H9 (cell line): ENCODE data around the gene PRTFDC1. TPM values are rescaled to one million over a fixed set of nuclear protein-coding genes. Genes with fewer than 3 reads are reported as not detected.

Experiments used
- DNase-seq: peaks from one replicate; pipeline ENCODE4 v3.0.0-alpha.2; 2017
- H2AFZ ChIP-seq: one replicate; pipeline ENCODE4 v1.6.1; 2013; ENCODE audit warnings: mild to moderate bottlenecking, low read length, control low read depth, moderate library complexity
- H2AK5ac ChIP-seq: 2 replicates; pipeline ENCODE4 v1.6.1; 2013; ENCODE audit warnings: low read length, control low read depth, mixed read lengths; ENCODE audit not compliant: insufficient read length
- H2BK120ac ChIP-seq: one replicate; pipeline ENCODE4 v1.6.1; 2013; ENCODE audit warnings: low read depth, mild to moderate bottlenecking, low read length, control low read depth, inconsistent platforms; ENCODE audit not compliant: poor library complexity, severe bottlenecking
- H2BK12ac ChIP-seq: 2 replicates; pipeline ENCODE4 v1.6.1; 2013; ENCODE audit warnings: low read length, control low read depth, mixed read lengths, low read depth; ENCODE audit not compliant: insufficient read length
- H2BK15ac ChIP-seq: 2 replicates; pipeline ENCODE4 v1.6.1; 2013; ENCODE audit warnings: low read depth, low read length, control low read depth
- H2BK20ac ChIP-seq: one replicate; pipeline ENCODE4 v1.6.1; 2013; ENCODE audit warnings: low read depth, mild to moderate bottlenecking, low read length, control low read depth, inconsistent platforms; ENCODE audit not compliant: poor library complexity, severe bottlenecking
- H2BK5ac ChIP-seq: 2 replicates; pipeline ENCODE4 v1.6.1; 2013; ENCODE audit warnings: low read length, control low read depth, mixed read lengths; ENCODE audit not compliant: insufficient read length
- H3K14ac ChIP-seq: 2 replicates; pipeline ENCODE4 v1.6.1; 2013; ENCODE audit warnings: low read length, control low read depth; ENCODE audit not compliant: insufficient read depth
- H3K18ac ChIP-seq: 2 replicates; pipeline ENCODE4 v1.6.1; 2013; ENCODE audit warnings: low read depth, mild to moderate bottlenecking, mixed read lengths, low read length, control low read depth; ENCODE audit not compliant: insufficient read length
- H3K23ac ChIP-seq: 2 replicates; pipeline ENCODE4 v1.6.1; 2013; ENCODE audit warnings: low read length, control low read depth, mixed read lengths, low read depth; ENCODE audit not compliant: insufficient read length
- H3K23me2 ChIP-seq: 2 replicates; pipeline ENCODE4 v1.6.1; 2013; ENCODE audit warnings: low read depth, mild to moderate bottlenecking, mixed read lengths, low read length, control low read depth; ENCODE audit not compliant: insufficient read length, poor library complexity, severe bottlenecking
- H3K27ac ChIP-seq: 2 replicates; pipeline ENCODE4 v1.5.1; 2013; ENCODE audit warnings: low read length, control low read depth, mixed read lengths, low read depth; ENCODE audit not compliant: insufficient read length
- H3K27me3 ChIP-seq: 2 replicates; pipeline ENCODE4 v1.6.1; 2013; ENCODE audit warnings: low read length, control low read depth, inconsistent platforms; ENCODE audit not compliant: insufficient read depth
- H3K4ac ChIP-seq: 2 replicates; pipeline ENCODE4 v1.6.1; 2013; ENCODE audit warnings: low read depth, mild to moderate bottlenecking, control low read depth, inconsistent platforms, low read length, moderate library complexity
- H3K4me1 ChIP-seq: 2 replicates; pipeline ENCODE4 v1.6.1; 2013; ENCODE audit warnings: low read length, control low read depth, inconsistent platforms; ENCODE audit not compliant: insufficient read depth
- H3K4me2 ChIP-seq: 2 replicates; pipeline ENCODE4 v1.6.1; 2013; ENCODE audit warnings: low read length, control low read depth, mixed read lengths; ENCODE audit not compliant: insufficient read length, insufficient read depth
- H3K56ac ChIP-seq: 2 replicates; pipeline ENCODE4 v1.6.1; 2013; ENCODE audit warnings: low read depth, mild to moderate bottlenecking, mixed read lengths, low read length, control low read depth; ENCODE audit not compliant: insufficient read length
- H3K79me1 ChIP-seq: 2 replicates; pipeline ENCODE4 v1.6.1; 2013; ENCODE audit warnings: low read depth, mild to moderate bottlenecking, moderate library complexity, low read length, control low read depth, inconsistent platforms; ENCODE audit not compliant: insufficient read depth, poor library complexity, severe bottlenecking
- H3K79me2 ChIP-seq: 2 replicates; pipeline ENCODE4 v1.6.1; 2013; ENCODE audit warnings: low read length, control low read depth, inconsistent platforms; ENCODE audit not compliant: insufficient read depth
- H3K9ac ChIP-seq: 2 replicates; pipeline ENCODE4 v1.6.1; 2013; ENCODE audit warnings: low read length, control low read depth, mixed read lengths; ENCODE audit not compliant: insufficient read length; ENCODE audit errors: extremely low read depth
- H3K9me3 ChIP-seq: one replicate; pipeline ENCODE4 v1.6.1; 2013; ENCODE audit warnings: low read depth, low read length, inconsistent platforms; ENCODE audit not compliant: control insufficient read depth
- H3T11ph ChIP-seq: one replicate; pipeline ENCODE4 v1.6.1; 2013; ENCODE audit warnings: mild to moderate bottlenecking, low read length, control low read depth, inconsistent platforms
- H4K20me1 ChIP-seq: one replicate; pipeline ENCODE4 v1.6.1; 2013; ENCODE audit not compliant: control insufficient read depth, insufficient read length, insufficient read depth
- H4K5ac ChIP-seq: 2 replicates; pipeline ENCODE4 v1.6.1; 2013; ENCODE audit warnings: low read depth, mild to moderate bottlenecking, mixed read lengths, low read length, control low read depth; ENCODE audit not compliant: insufficient read length
- H4K8ac ChIP-seq: replicated peaks from 2 replicates; pipeline ENCODE4 v1.6.1; 2013; ENCODE audit warnings: low read length, control low read depth, mixed read lengths, low read depth; ENCODE audit not compliant: insufficient read length
- H4K91ac ChIP-seq: 2 replicates; pipeline ENCODE4 v1.6.1; 2013; ENCODE audit warnings: low read depth, mild to moderate bottlenecking, moderate library complexity, mixed read lengths, low read length, control low read depth; ENCODE audit not compliant: insufficient read length
- H3K27ac Mint-ChIP-seq, 3 experiments: 2 replicates in 2 of 3; 3 replicates in 1 of 3; pipeline ENCODE4 v1.8.0; 2020 to 2021; ENCODE audit warnings: mixed read lengths in 3 of 3, mild to moderate bottlenecking in 1 of 3, moderate library complexity in 1 of 3
- H3K27me3 Mint-ChIP-seq: 2 replicates; pipeline ENCODE4 v1.8.0; 2021; ENCODE audit warnings: low read depth, mild to moderate bottlenecking, moderate library complexity, mixed read lengths
- H3K36me3 Mint-ChIP-seq, 3 experiments: 2 replicates in 2 of 3; 3 replicates in 1 of 3; pipeline ENCODE4 v1.8.0; 2020 to 2021; ENCODE audit warnings: low read depth in 3 of 3, mixed read lengths in 3 of 3; ENCODE audit not compliant: insufficient read depth in 1 of 3
- H3K4me1 Mint-ChIP-seq, 2 experiments: 2 replicates each; pipeline ENCODE4 v1.8.0; 2020; ENCODE audit warnings: mixed read lengths in 2 of 2
- H3K4me3 Mint-ChIP-seq, 2 experiments: 2 replicates in 1 of 2; 3 replicates in 1 of 2; pipeline ENCODE4 v1.8.0; 2020 to 2021; ENCODE audit warnings: mild to moderate bottlenecking in 2 of 2, mixed read lengths in 2 of 2, moderate library complexity in 1 of 2
- H3K9me3 Mint-ChIP-seq, 2 experiments: 2 replicates in 1 of 2; 3 replicates in 1 of 2; pipeline ENCODE4 v1.8.0; 2020; ENCODE audit warnings: mild to moderate bottlenecking in 2 of 2, mixed read lengths in 2 of 2, moderate library complexity in 1 of 2
- CTCF ChIP-seq: fragments of 200-600 bp; sonication (generic); conservative IDR thresholded peaks from 3 replicates; pipeline ENCODE4 v1.8.0; 2021; ENCODE audit warnings: antibody characterized with exemption, mild to moderate bottlenecking
- WGBS: extraction: QIAGEN DNeasy Blood & Tissue Kit; methylation state at CpG from one replicate; pipeline ENCODE4 v1.1.7; 2013; ENCODE audit warnings: missing lambda C conversion rate, low lambda C conversion rate, mixed read lengths; ENCODE audit not compliant: insufficient read length; ENCODE audit errors: extremely low coverage; 5-methylcytosine and 5-hydroxymethylcytosine counted together
- total RNA-seq: library from RNA; stranded (reverse); gene quantifications from 2 replicates; pipeline ENCODE4 v1.2.1, GENCODE V29; 2021

Gene PRTFDC1
- total RNA-seq, 1 experiment from 2014 or later: 7.5 TPM

GRCh38 chr10:24843256-24843655 is 109.2 kb downstream of the PRTFDC1 start:
- Histone ChIP-seq H3K14ac (no peak overlapping the region), H3K4ac (no peak overlapping the region), H3K9me3 (no peaks in the 10 kb centered on the region), H4K20me1 (no peaks in the 10 kb centered on the region), H2AFZ (no peak overlapping the region), H2BK120ac (no peak overlapping the region), H3K27me3 (no peaks in the 10 kb centered on the region), H3K79me2 (no peaks in the 10 kb centered on the region), H3K23me2 (no peaks in the 10 kb centered on the region), H3K18ac (no peak overlapping the region), H2AK5ac (no peak overlapping the region), H2BK12ac (no peak overlapping the region), H3K9ac (no peak overlapping the region), H3K56ac (no peak overlapping the region), H3T11ph (no peak overlapping the region), H3K4me1 (no peaks in the 10 kb centered on the region), H3K79me1 (no peaks in the 10 kb centered on the region), H3K23ac (no peak overlapping the region), H4K8ac (no peak overlapping the region), H4K91ac (no peak overlapping the region), H3K4me2 (no peak overlapping the region), H3K27ac (no peak overlapping the region), H2BK15ac (no peak overlapping the region), H2BK20ac (no peak overlapping the region), H2BK5ac (no peak overlapping the region), H4K5ac (no peak overlapping the region)
- WGBS: no CpG with 5 or more reads among the region's 2 CpGs
- no peak for TF ChIP-seq CTCF
- Mint-ChIP-seq H3K4me1 (peaks cover 2 to 6% of the 10 kb centered on the region in 2 experiments), H3K27ac (no peak overlapping the region; a peak in 1 of 7 replicates), H3K9me3 (no peaks in the 10 kb centered on the region), H3K27me3 (no peaks in the 10 kb centered on the region; the same call in 1 of the 2 replicates), H3K36me3 (no peaks in the 10 kb centered on the region), H3K4me3 (no peak overlapping the region)
- no peak for DNase-seq
